Measurements from ENCODE around the gene SUPT4H1. TPM values are rescaled to one million over a fixed set of nuclear protein-coding genes. Genes with fewer than 3 reads are reported as not detected.
A peak's percentile ranks its signal among the peaks of the same experiment; 100 is the strongest.
"Not testable (repeated sequence)": the region's sequence is repeated elsewhere in the genome, so short reads cannot be mapped to it uniquely, and the experiment has no call there.

The SUPT4H1 gene
- total RNA-seq, 1 experiment from 2014 or later: 70.9 TPM

DNA sequence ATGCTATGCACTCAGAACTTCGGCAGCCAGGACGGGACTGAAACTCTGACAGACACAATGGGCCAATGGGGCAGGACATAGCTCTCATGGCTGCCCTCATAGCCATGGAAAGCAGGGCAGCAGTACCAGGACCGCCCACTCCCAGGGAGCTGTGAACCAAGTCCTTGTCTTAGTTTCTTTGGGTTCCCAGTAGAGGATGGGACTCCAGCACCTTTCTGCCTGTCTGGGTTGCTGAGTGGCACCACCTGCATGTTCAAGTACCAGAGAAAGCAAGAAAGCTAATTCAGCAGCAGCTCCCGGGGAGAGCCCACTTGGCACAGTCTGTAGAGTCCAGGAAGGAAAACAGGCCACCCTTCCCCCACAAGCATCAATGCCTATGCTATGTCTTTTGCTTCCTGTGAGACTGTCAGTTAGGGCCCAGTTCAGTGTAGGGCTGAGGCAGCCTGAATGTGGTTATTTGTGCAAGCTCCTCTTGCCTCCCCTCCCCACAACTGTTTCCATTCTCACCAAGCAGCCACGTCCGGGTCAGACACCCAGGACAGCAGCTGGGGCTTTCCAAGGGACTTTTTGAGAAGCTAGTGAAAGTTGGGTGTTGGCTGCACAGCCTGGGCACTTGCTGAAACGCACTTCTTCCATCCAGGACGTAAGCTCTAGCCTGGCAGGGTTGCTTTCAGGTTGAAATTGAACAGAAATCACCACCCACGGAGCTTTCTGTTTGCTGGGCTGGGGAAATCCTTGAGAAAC is 7.8 kb downstream of the SUPT4H1 start:
- POLR2A ChIA-PET: interaction anchor here (0.6 to 1.2 kb wide), 3 partner anchors 8 to 73 kb away, joined by 4 to 5 read pairs (median 4); partner anchors contain the start of genes RNF43 and SUPT4H1

GRCh38 chr17:58343131-58343530 is 8.9 kb downstream of the SUPT4H1 start:
- Mint-ChIP-seq H3K27me3 (ENCODE audit: insufficient read depth, unreplicated experiment) (no peaks in the 10 kb centered on the region), H3K9me3 (ENCODE audit: unreplicated experiment) (no peaks in the 10 kb centered on the region), H3K4me3 (ENCODE audit: unreplicated experiment) (no peak overlapping the region), H3K36me3 (ENCODE audit: insufficient read depth, unreplicated experiment) (peaks cover 94% of the 10 kb centered on the region), H3K27ac (ENCODE audit: unreplicated experiment) (no peak overlapping the region), H3K4me1 (ENCODE audit: low read depth, unreplicated experiment) (peaks cover 6% of the 10 kb centered on the region)
- Histone ChIP-seq H3K36me3 (ENCODE audit: control insufficient read depth, insufficient read depth, low read length) (peaks cover 9% of the 10 kb centered on the region), H3K27me3 (replicated peaks; ENCODE audit: control insufficient read depth, insufficient read depth, low read length) (no peaks in the 10 kb centered on the region), H3K4me3 (ENCODE audit: low read depth, low read length) (no peak overlapping the region), H3K9me3 (no peaks in the 10 kb centered on the region), H3K4me1 (peaks cover 11% of the 10 kb centered on the region)
- TF ChIP-seq CTCF (IDR thresholded peaks at IDR 0.05; ENCODE audit: insufficient read depth in 1 of 2, low read depth in 1 of 2, low read length in 1 of 2, severe bottlenecking in 1 of 2, unreplicated experiment in 1 of 2): no peak
- BruUV-seq (replicated peaks): no TSS peak
- DNase-seq: no peak
- ChIA-PET POLR2A (interaction anchor here (0.6 kb wide), 1 partner anchor 16 kb away, joined by 3 read pairs; no protein-coding TSS in a partner anchor), CTCF (interaction anchor here (1.6 kb wide), 1 partner anchor 75 kb away, joined by 11 read pairs; the partner anchor contains the start of gene RNF43)
- intact Hi-C loops (cut with micrococcal nuclease; ENCODE audit: unreplicated experiment): no loop called here

More for the DNA sequence above, 7.8 kb downstream of the SUPT4H1 start:
- intact Hi-C loops (cut with micrococcal nuclease; ENCODE audit: unreplicated experiment): no loop called here
- no peak for TF ChIP-seq CTCF (IDR thresholded peaks at IDR 0.05; ENCODE audit: insufficient read depth in 1 of 2, low read depth in 1 of 2, low read length in 1 of 2, severe bottlenecking in 1 of 2, unreplicated experiment in 1 of 2)
- no TSS peak for BruUV-seq (replicated peaks)
- DNase-seq: no peak
- Mint-ChIP-seq H3K27ac (ENCODE audit: unreplicated experiment) (no peak overlapping the region), H3K4me1 (ENCODE audit: low read depth, unreplicated experiment) (no peaks in the 10 kb centered on the region), H3K27me3 (ENCODE audit: insufficient read depth, unreplicated experiment) (no peaks in the 10 kb centered on the region), H3K36me3 (ENCODE audit: insufficient read depth, unreplicated experiment) (peaks cover 94% of the 10 kb centered on the region), H3K4me3 (ENCODE audit: unreplicated experiment) (no peak overlapping the region), H3K9me3 (ENCODE audit: unreplicated experiment) (no peaks in the 10 kb centered on the region)
- H3K9me3 ChIP-seq: no peaks in the 10 kb centered on the region
- H3K36me3 ChIP-seq (ENCODE audit: control insufficient read depth, insufficient read depth, low read length): peaks cover 9% of the 10 kb centered on the region
- no peak overlapping the region for H3K4me3 ChIP-seq (ENCODE audit: low read depth, low read length)
- no peaks in the 10 kb centered on the region for H3K27me3 ChIP-seq (replicated peaks; ENCODE audit: control insufficient read depth, insufficient read depth, low read length)
- CTCF ChIA-PET: interaction anchor here (1.1 to 1.4 kb wide), 2 partner anchors 27 to 73 kb away, joined by 5 read pairs; partner anchors contain the start of gene RNF43
- H3K4me1 ChIP-seq: peaks cover 2% of the 10 kb centered on the region; the same call in 1 of the 2 replicates

- H3K27me3 ChIP-seq (replicated peaks; ENCODE audit: control insufficient read depth, insufficient read depth, low read length): no peaks in the 10 kb centered on the region
- peaks cover 7% of the 10 kb centered on the region for H3K36me3 ChIP-seq (ENCODE audit: control insufficient read depth, insufficient read depth, low read length)
- Mint-ChIP-seq H3K4me1 (ENCODE audit: low read depth, unreplicated experiment) (peaks cover 15% of the 10 kb centered on the region), H3K27ac (ENCODE audit: unreplicated experiment) (peak overlapping the region; percentile 16), H3K4me3 (ENCODE audit: unreplicated experiment) (no peak overlapping the region), H3K36me3 (ENCODE audit: insufficient read depth, unreplicated experiment) (peaks cover 94% of the 10 kb centered on the region), H3K27me3 (ENCODE audit: insufficient read depth, unreplicated experiment) (no peaks in the 10 kb centered on the region), H3K9me3 (ENCODE audit: unreplicated experiment) (no peaks in the 10 kb centered on the region)
- H3K4me3 ChIP-seq (ENCODE audit: low read depth, low read length): no peak overlapping the region
- no peaks in the 10 kb centered on the region for H3K9me3 ChIP-seq
- no peak for DNase-seq
- ChIA-PET POLR2A (no interaction called here), CTCF (interaction anchor here (1.6 kb wide), 1 partner anchor 76 kb away, joined by 11 read pairs; the partner anchor contains the start of gene RNF43)
- H3K4me1 ChIP-seq: peaks cover 22% of the 10 kb centered on the region
- no peak for TF ChIP-seq CTCF (IDR thresholded peaks at IDR 0.05; ENCODE audit: insufficient read depth in 1 of 2, low read depth in 1 of 2, low read length in 1 of 2, severe bottlenecking in 1 of 2, unreplicated experiment in 1 of 2)
- intact Hi-C loops (cut with micrococcal nuclease; ENCODE audit: unreplicated experiment): no loop called here
- no TSS peak for BruUV-seq (replicated peaks)
Observed at GRCh38 chr17:58341861-58342475, 10.0 kb downstream of the SUPT4H1 start.

GRCh38 chr17:58341136-58341860 is 10.7 kb downstream of the SUPT4H1 start:
- H3K27me3 ChIP-seq (replicated peaks; ENCODE audit: control insufficient read depth, insufficient read depth, low read length); H3K27me3 Mint-ChIP-seq (ENCODE audit: insufficient read depth, unreplicated experiment); H3K4me3 Mint-ChIP-seq (ENCODE audit: unreplicated experiment); H3K9me3 Mint-ChIP-seq (ENCODE audit: unreplicated experiment); H3K4me3 ChIP-seq (ENCODE audit: low read depth, low read length); DNase-seq; H3K27ac Mint-ChIP-seq (ENCODE audit: unreplicated experiment); CTCF ChIA-PET; H3K9me3 ChIP-seq; intact Hi-C loops (cut with micrococcal nuclease; ENCODE audit: unreplicated experiment); BruUV-seq (replicated peaks); POLR2A ChIA-PET; H3K36me3 ChIP-seq (ENCODE audit: control insufficient read depth, insufficient read depth, low read length): not testable (repeated sequence)
- Mint-ChIP-seq H3K36me3 (ENCODE audit: insufficient read depth, unreplicated experiment) (peaks cover 87% of the 10 kb centered on the region), H3K4me1 (ENCODE audit: low read depth, unreplicated experiment) (peaks cover 15% of the 10 kb centered on the region)
- H3K4me1 ChIP-seq: peaks cover 29% of the 10 kb centered on the region
